H1 (cell line): Measurements from ENCODE around the gene ATP7A. TPM values are rescaled to one million over a fixed set of nuclear protein-coding genes. Genes with fewer than 3 reads are reported as not detected.

ENCODE experiments used
- polyA plus RNA-seq, 7 experiments: library from polyadenylated mRNA; depleted of rRNA in 3 of 7; stranded (reverse) in 5 of 7; unstranded in 2 of 7; fragments of >200 nt in 5 of 7; fragments of 200-250 nt in 2 of 7; gene quantifications; 1 replicate in 5 of 7; 2 replicates in 1 of 7; 4 replicates in 1 of 7; pipeline versions ENCODE4 v1.2.1 to v1.2.3, GENCODE V29; 2011 to 2013; ENCODE audit warnings: missing spikeins in 2 of 7, mixed read lengths in 2 of 7
- total RNA-seq: library from RNA; stranded (reverse); fragmentation: NEBNext Ultra II Directional; extraction: Animal tissue kit (Norgen Biotek cat#: 25700); gene quantifications from 2 replicates; pipeline ENCODE4 v1.2.1, GENCODE V29; 2021
- TF ChIP-seq, protein P1 (sequence below): fragments of 300-600 bp; sonication (generic); IDR thresholded peaks from 2 replicates; pipeline ENCODE4 v1.7.1; 2012; ENCODE audit warnings: low read length, moderate library complexity, mild to moderate bottlenecking, inconsistent platforms; ENCODE audit not compliant: insufficient replicate concordance

Gene ATP7A
- total and polyA plus RNA-seq, 2 of the 8 experiments (the other 6 are each of a cell fraction or from before 2014, with no cell fraction given): 0.73 to 2.8 TPM

DNA sequence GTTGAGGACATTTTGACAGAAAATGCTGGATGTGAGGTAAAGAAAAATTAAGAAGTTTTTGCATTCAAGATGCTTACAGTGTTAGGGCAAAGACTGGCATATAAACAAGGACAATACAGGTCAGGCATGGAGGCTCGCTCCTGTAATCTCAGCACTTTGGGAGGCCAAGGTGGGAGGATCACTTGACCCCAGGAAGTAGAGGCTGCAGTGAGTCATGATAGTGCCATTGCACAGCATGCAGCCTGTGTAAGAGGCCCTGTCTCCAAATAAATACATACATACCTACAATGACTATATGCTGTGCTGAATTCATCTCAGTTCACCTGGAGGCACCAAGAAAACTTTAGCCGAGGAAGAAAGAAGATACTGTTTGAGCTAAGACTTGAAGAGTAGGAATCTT, 17.6 kb upstream of the ATP7A start (continued):
- TF ChIP-seq, protein P1, sequence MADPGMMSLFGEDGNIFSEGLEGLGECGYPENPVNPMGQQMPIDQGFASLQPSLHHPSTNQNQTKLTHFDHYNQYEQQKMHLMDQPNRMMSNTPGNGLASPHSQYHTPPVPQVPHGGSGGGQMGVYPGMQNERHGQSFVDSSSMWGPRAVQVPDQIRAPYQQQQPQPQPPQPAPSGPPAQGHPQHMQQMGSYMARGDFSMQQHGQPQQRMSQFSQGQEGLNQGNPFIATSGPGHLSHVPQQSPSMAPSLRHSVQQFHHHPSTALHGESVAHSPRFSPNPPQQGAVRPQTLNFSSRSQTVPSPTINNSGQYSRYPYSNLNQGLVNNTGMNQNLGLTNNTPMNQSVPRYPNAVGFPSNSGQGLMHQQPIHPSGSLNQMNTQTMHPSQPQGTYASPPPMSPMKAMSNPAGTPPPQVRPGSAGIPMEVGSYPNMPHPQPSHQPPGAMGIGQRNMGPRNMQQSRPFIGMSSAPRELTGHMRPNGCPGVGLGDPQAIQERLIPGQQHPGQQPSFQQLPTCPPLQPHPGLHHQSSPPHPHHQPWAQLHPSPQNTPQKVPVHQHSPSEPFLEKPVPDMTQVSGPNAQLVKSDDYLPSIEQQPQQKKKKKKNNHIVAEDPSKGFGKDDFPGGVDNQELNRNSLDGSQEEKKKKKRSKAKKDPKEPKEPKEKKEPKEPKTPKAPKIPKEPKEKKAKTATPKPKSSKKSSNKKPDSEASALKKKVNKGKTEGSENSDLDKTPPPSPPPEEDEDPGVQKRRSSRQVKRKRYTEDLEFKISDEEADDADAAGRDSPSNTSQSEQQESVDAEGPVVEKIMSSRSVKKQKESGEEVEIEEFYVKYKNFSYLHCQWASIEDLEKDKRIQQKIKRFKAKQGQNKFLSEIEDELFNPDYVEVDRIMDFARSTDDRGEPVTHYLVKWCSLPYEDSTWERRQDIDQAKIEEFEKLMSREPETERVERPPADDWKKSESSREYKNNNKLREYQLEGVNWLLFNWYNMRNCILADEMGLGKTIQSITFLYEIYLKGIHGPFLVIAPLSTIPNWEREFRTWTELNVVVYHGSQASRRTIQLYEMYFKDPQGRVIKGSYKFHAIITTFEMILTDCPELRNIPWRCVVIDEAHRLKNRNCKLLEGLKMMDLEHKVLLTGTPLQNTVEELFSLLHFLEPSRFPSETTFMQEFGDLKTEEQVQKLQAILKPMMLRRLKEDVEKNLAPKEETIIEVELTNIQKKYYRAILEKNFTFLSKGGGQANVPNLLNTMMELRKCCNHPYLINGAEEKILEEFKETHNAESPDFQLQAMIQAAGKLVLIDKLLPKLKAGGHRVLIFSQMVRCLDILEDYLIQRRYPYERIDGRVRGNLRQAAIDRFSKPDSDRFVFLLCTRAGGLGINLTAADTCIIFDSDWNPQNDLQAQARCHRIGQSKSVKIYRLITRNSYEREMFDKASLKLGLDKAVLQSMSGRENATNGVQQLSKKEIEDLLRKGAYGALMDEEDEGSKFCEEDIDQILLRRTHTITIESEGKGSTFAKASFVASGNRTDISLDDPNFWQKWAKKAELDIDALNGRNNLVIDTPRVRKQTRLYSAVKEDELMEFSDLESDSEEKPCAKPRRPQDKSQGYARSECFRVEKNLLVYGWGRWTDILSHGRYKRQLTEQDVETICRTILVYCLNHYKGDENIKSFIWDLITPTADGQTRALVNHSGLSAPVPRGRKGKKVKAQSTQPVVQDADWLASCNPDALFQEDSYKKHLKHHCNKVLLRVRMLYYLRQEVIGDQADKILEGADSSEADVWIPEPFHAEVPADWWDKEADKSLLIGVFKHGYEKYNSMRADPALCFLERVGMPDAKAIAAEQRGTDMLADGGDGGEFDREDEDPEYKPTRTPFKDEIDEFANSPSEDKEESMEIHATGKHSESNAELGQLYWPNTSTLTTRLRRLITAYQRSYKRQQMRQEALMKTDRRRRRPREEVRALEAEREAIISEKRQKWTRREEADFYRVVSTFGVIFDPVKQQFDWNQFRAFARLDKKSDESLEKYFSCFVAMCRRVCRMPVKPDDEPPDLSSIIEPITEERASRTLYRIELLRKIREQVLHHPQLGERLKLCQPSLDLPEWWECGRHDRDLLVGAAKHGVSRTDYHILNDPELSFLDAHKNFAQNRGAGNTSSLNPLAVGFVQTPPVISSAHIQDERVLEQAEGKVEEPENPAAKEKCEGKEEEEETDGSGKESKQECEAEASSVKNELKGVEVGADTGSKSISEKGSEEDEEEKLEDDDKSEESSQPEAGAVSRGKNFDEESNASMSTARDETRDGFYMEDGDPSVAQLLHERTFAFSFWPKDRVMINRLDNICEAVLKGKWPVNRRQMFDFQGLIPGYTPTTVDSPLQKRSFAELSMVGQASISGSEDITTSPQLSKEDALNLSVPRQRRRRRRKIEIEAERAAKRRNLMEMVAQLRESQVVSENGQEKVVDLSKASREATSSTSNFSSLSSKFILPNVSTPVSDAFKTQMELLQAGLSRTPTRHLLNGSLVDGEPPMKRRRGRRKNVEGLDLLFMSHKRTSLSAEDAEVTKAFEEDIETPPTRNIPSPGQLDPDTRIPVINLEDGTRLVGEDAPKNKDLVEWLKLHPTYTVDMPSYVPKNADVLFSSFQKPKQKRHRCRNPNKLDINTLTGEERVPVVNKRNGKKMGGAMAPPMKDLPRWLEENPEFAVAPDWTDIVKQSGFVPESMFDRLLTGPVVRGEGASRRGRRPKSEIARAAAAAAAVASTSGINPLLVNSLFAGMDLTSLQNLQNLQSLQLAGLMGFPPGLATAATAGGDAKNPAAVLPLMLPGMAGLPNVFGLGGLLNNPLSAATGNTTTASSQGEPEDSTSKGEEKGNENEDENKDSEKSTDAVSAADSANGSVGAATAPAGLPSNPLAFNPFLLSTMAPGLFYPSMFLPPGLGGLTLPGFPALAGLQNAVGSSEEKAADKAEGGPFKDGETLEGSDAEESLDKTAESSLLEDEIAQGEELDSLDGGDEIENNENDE: no peak
